ENCODE data around the gene CHD9.

CHD9 gene

GRCh38 chr16:53372992-53373871, 318.4 kb downstream of the CHD9 start:
- DNase-seq (ENCODE audit: low read depth) = no peak

DNA sequence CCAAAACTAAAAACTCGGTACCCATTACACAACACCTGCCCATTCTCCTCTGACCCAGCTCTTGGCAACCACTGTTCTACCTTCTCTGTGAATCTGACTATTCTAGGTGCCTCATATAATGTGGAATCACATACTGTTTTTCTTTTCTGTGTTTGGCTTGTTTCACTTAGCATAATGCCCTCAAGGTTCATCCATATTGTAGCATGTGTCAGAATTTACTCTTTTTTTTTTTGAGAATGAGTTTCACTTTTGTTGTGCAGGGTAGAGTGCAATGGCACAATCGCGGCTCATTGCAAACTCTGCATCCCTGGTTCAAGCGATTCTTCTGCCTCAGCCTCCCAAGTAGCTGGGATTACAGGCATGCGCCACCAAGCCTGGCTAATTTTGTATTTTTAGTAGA, 320.0 kb downstream of the CHD9 start:
- no peak for DNase-seq (ENCODE audit: low read depth)

DNA sequence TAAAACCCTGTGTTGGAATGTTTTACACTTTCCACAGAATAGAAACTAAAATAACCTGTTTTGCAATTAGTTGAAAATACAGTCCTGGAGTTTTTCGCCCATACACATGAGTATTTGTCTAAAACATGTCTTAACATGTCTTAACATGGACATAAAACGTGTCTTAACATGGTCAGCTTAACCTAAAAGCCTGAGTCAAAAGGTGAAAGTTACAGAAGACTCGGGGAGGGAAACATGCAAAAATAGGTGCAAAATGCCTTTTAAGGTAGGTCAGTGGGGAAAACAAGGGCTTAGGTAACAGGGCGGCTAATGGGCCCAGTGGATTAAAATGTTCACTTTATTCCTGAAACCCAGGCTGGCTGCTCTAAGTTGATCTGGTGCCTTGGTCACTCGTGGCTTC, 323.3 kb downstream of the CHD9 start:
- no peak for DNase-seq (ENCODE audit: low read depth)

Measured in CMK (cell line).